Sciatic nerve (tissue), 2 donors: ENCODE data around the gene KCNJ10. TPM values are rescaled to one million over a fixed set of nuclear protein-coding genes. Genes with fewer than 3 reads are reported as not detected.
A peak's percentile ranks its signal among the peaks of the same experiment; 100 is the strongest.

Source experiments
- ATAC-seq: fragments of 200-7000 bp; cut with Tn5 transposase; one replicate; pipeline ENCODE4 v1.9.1; 2020; ENCODE audit warnings: mild to moderate bottlenecking, moderate library complexity
- DNase-seq: peaks from one replicate; pipeline ENCODE4 v3.0.0-alpha.2; 2020; ENCODE audit warnings: low spot score
- intact Hi-C: fragments of 100-400 bp; cut with DNase I; formaldehyde crosslinking; loops from one replicate; pipeline ENCODE4 v1.14.2; 2022
- total RNA-seq: library from RNA; stranded (reverse); fragmentation: NEBNext Ultra II Directional; extraction: Animal tissue kit (Norgen Biotek cat#: 25700); gene quantifications from one replicate; pipeline ENCODE4 v1.2.1, GENCODE V29; 2021
- donor health status: DM: no; HTN: no; CAD: no.
- donor health status: DM: no; HTN: no; CAD: no.

KCNJ10 gene
- total RNA-seq, 1 donor from 2014 or later = 23.7 TPM

DNA sequence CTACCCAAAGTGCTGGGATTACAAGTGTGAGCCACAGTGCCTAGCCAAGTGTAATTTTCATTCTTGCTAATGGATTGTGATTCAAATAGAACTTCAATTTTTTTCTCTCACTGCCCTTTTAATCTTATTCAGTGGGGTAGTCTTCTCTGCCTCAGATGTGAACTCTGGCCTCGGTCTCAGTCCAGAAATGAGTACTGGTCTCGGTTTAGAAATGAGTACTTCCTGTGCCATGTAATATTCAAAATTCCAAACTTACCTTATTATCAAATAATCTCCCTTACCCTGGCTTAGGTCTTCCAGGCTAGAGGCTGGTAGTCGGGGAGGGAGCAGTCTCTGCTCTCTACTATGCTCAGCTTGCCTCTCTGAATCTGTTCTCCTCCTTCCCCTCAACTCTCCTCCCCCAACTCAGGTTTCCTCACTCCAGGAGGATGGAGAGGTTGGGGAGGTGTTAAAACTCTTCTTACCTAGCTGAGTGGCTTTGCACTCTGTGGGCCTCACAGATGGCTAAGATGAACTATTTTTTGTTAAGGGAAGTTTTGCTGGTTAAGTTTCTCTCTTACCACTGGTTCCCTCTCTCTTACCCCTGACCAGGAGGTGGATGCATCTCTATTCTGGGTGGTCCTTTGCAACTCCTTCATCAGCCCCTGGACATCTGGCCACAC is 111.1 kb downstream of the KCNJ10 start:
- no peak for ATAC-seq
- intact Hi-C loops = no loop called here

DNA sequence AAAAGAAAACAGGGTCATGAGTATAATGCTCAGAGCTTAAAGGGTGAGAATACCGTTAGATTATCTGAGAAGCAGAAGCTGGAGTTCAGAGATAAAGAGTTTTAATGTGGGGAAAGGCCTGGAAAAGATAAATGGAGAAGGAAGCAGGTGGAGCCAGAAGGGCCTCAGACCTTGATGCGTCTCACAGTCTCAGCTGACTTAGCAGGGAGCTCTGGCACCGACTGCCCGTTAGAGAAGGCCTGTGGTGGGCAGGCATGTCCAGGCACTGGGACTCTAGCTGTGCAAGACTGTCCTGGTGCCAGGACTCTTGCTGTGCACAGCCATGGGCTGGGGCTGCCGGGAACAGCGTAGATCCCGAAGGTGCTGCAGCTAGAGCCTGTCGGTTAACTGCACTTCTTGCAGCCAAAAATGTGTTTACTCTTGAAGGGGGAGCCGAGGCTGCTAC is 112.1 kb downstream of the KCNJ10 start:
- ATAC-seq = no peak
- no peak for DNase-seq
- intact Hi-C loops = no loop called here

More for the DNA sequence above, 111.1 kb downstream of the KCNJ10 start:
- no peak for DNase-seq

DNA sequence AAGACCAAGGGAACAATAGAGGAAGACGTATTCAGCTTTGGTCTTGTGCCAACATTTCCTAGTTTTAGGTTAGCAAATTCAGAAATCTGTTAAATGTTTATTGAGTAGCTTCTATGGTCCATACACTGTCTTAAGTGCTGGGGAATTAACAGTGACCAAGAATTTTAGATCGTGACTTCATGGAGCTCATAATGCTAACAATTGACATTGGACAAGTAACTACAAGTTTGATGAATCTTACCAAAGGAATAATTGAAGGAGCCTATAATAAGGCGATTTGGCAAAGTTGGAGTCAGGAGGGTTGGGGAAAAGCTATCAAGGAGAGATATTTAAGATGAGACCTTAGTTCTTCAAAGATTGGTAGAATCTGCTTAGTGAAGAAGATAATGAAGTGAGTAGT is 114.5 kb downstream of the KCNJ10 start:
- ATAC-seq (no peak), DNase-seq (no peak)
- intact Hi-C loops = no loop called here

DNA sequence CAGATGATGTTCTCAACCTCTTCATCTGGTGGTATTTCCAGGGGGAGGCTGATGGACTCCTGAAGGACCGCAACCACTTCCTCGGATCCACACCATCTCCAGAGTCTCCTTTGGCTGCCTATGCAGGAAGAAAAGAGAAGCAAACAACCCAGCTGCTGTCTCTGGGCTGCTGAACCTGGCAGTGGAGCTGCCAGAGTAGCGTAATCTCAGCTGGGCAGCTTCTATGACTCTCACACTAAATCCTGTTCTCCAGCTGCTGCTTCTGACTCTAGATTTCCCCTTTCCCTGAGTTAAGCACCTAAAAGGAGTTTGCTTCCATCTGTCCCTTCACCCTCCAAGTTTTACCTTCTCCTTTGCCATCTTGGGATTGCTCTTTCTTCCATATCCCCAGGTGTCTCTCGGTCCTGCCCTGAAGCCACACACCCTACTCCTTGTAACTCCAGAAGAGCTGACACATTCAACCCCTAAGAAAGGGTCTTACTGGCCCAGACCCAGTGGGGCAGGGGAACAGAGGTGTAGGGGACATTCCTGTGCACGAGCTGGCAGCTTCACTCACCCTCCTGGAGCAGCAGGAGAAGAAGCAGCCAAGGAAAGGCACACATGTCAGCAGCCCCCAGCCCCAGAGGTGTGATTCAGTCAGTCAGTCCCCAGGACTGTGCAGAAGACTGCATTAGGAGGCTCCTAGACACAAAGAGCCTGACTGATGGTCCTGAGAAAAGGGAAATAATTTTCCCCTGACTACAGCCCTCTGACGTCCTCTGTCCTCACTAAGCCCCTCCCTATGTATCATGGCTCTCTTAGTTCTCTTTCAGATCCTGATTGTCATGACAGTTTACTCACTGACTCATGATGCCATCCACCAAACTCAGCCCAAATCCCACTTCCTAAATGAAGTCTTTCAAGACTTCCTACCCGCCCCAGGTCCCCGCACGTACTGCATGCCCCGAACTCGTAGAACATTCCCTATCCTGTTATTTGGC is 116.1 kb downstream of the KCNJ10 start, which contains the start of gene SLAMF9:
TSS of gene SLAMF9 (minus strand) at position 702 of the 980 bp plus-strand sequence. CDS start at position 602, 100 bp downstream.
- DNase-seq = no peak
- intact Hi-C loops = no loop called here
- ATAC-seq = peak; percentile 15

DNA sequence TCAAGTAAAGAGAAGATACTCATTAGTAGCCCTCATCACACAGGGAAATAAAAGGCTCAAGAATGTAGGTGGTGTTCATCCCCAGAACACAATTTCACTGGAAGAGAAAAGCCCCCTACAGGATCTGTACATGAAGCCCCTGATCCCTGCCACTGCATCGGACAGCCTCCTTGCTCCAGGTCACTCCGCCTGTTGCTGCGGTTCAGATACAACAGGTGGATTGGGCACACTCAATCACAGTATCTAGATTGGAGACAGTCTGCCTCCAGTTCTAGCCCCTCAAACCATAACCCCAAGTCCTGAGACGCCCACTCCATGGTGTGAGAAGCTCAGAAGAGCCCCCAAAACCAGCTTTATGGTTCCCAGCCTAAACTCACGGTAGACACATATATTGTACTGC is 117.0 kb downstream of the KCNJ10 start:
- no peak for ATAC-seq
- intact Hi-C loops = no loop called here

DNA sequence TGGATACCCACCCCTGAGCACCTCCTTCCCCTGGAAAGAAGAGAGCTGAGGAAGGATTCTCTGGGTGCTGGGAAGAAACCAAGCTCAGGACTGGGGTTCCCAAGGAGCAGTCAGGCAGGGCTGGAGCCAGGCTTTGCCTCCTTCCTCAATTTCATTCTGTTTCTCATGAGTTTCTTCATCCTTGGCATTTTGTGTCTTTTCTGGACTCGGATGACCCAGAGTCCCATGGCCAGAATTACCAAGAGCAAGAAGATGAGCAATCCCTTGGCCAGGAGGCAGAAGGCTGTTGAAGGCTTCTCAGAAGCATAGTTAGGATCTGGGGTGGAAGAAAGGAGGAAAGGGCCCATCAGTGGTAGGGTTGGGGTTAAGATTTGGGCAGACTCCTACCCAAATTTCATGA is 118.4 kb downstream of the KCNJ10 start:
- ATAC-seq (no peak), DNase-seq (no peak)
- intact Hi-C loops = no loop called here

More for the DNA sequence above, 117.0 kb downstream of the KCNJ10 start:
- no peak for DNase-seq

DNA sequence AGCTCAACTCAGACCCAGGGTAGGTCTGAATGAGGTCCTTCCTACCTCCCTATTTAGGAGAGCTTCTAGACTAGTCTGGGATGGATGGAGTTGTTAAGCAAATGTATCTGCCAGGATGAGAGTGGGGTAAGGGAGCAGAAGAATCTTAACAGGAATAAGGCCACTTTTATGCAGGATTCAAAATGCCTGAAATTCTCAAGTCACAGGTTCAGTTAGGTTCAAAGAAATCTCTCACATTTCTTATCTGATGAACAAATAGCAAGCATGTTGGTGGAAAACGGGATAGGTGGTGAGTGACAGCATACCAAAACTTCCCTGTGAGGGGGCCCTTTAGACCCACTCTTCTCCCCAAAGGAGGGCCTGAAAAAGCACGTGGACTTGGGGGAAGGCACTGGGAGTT is 118.9 kb downstream of the KCNJ10 start:
- ATAC-seq = no peak
- intact Hi-C loops = no loop called here
- no peak for DNase-seq

DNA sequence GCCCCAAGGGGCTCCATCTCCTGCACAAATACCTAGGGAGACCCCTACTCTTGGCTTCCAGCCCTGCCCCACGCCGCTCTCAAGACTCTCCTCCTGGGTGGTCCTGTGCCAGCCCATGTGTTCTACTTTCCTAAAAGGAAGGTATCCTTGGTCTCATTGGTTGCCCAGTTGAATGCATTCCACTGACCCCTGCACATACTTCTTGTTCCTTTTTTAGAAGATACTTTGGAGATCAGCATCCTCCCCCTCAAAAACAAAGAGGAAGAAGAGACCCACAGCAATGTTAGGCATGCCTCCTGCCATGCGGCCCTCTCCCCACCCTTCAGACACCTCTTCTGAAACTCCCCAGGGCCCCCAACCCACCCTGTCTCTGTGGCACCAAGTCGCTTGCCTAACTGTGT is 120.0 kb downstream of the KCNJ10 start:
- ATAC-seq = no peak
- intact Hi-C loops = no loop called here
- no peak for DNase-seq

DNA sequence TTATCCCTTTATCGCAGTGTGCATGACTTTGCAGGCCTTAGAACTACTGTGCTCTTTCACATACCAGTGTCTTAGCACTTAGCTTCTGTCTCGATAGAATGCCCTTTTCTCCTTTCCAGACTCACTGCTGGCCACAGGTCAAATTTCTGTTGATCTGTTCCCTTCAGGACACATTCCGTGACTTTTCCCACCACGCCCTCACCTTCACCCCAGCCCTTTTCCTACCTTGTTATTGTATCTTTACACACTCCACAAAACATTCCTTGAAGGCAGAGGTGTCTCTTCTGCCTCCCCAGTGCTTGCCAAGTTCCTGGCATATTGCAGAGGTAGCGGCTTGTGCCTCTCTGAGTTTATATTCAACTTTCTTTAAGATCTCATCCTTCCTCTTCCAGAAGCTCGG is 120.8 kb downstream of the KCNJ10 start:
- intact Hi-C loops = no loop called here
- no peak for DNase-seq
- no peak for ATAC-seq

Other genes with a start within 250 kb of the KCNJ10 start
- gene SLAMF8, start 243.3 kb downstream of the KCNJ10 start, total RNA-seq = 3.3 TPM
- gene VSIG8, start 207.5 kb downstream of the KCNJ10 start, total RNA-seq = not detected
- gene CFAP45, start 170.0 kb downstream of the KCNJ10 start, total RNA-seq = 1.6 TPM
- 184 TPM for gene TAGLN2, start 144.7 kb downstream of the KCNJ10 start, total RNA-seq
- 0.18 TPM for gene IGSF9, start 124.5 kb downstream of the KCNJ10 start, total RNA-seq
- 0.80 TPM for gene SLAMF9, start 115.9 kb downstream of the KCNJ10 start, total RNA-seq
- 5.9 TPM for gene PIGM, start 38.2 kb downstream of the KCNJ10 start, total RNA-seq
- 0.18 TPM for gene KCNJ9, start 11.4 kb upstream of the KCNJ10 start, total RNA-seq
- 54.9 TPM for gene IGSF8, start 28.5 kb upstream of the KCNJ10 start, total RNA-seq
- 136 TPM for gene ATP1A2, start 45.6 kb upstream of the KCNJ10 start, total RNA-seq
- gene ATP1A4, start 81.4 kb upstream of the KCNJ10 start, total RNA-seq = 1.2 TPM
- gene CASQ1, start 120.4 kb upstream of the KCNJ10 start, total RNA-seq = 1.1 TPM
- gene PEA15, start 135.2 kb upstream of the KCNJ10 start, total RNA-seq = 324 TPM
- 142 TPM for gene DCAF8, start 192.4 kb upstream of the KCNJ10 start, total RNA-seq
- 71.1 TPM for gene PEX19, start 215.0 kb upstream of the KCNJ10 start, total RNA-seq